Measurements from ENCODE around the gene IFRD2.
"Not testable (repeated sequence)": the region's sequence is repeated elsewhere in the genome, so short reads cannot be mapped to it uniquely, and the experiment has no call there.

IFRD2 gene

DNA sequence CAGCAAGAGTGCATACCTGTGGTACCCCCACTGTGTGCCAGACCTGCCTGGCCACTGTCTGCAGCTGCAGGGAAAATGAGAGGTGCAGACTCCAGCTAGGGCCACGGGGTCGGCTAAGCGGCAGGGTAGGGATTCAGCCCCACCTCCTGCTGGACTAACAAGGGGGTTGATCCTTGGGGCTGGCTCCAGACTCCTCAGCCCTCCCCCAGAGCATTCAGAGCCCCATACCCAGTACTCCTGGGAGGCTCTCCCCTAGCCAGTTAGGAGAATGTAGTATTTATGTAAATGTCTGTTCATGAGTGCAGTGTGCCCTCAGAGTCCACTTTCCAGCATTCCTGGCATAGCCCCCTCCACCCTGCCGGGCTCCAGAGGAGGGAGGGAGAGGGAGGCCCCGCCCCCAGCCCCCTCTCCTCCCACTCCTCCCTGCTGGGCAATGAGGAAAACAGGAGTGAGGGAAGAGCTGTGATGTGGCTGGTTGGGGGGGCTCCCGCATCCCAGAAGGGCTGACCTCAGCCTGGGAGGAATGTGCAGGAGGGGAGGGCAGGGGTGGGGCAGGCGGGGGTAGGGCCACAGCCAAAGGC lies 27.8 kb downstream of the IFRD2 start:
- DNase-seq = no peak

DNA sequence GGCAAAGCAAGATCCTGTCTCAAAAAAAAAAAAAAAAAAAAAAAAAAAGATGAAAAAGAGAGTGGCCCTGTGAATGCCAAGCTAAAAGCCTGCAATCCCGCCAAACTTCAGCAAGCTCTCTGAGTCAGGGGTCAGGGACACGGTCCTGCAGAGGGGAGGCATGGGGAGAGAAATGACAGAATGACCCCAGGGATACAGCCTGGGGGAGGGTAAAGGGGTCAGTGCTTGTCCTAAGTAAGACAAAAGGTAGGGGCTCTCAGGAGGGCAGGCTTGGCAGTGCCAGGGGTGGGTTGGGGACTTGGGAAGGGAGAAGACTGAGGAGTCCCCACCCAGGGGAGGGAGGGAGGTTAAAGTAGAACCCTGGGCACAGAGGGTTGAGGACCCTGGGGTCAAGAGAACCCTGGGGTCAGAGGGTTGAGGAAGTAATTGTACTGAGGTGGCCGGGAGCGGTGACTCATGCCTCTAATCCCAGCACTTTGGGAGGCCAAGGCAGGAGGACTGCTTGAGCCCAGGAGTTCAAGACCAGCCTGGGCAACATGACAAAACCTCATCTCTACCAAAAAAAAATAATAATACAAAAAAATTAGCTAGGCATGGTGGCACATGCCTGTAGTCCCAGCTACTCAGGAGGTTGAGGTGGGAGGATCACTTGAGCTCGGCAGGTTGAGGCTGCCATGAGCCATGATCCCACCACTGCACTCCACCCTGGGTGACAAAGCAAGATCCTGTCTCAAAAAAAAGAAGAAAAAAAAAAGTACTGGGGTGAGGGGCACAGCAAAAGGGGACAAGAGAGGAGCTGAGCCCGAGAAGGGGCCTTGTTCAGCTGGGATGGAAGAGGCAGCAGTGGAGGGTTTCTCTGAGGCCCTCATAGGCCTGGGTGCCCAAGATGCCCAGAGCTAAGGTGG lies 28.5 kb downstream of the IFRD2 start:
- DNase-seq = no peak

DNA sequence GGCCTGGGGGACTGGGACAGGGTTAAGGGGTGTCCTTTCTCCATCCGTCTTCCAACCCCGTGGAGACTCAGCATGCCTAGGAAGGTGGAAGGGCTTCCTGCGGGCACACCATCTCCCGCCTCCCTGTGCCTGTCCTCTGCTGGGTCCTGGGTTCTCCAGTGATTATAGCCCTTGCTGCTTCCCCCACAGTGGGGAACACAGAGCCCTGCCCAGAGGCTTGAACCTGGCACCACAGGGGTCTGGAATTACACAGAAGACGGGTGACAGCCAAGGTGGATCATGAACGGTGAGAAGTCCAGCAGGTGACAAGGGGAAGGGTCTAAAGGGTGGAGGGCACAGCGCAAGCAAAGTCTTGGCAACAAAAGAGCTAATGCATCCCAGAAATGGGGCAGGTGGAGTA lies 29.5 kb downstream of the IFRD2 start:
- no peak for DNase-seq

DNA sequence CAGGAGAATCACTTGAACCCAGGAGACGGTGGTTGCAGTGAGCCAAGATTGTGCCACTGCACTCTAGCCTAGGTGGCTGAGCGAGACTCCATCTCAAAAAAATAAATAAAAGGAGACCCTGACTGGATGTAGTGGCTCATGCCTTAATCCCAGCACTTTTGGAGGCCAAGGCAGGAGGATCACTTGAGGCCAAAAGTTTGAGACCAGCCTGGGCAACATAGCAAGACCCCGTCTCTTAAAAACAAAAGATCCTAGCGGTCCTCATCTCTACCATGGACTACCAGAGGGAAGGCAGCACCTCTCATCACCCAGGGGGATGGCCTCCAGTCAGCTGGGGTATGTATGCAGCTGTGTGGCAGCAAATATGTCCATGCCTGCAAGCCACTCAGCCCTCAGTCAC lies 30.0 kb downstream of the IFRD2 start:
- DNase-seq = not testable (repeated sequence)

GRCh38 chr3:50261505-50261904 lies 30.7 kb downstream of the IFRD2 start:
- DNase-seq = no peak

GRCh38 chr3:50260942-50261441 lies 31.2 kb downstream of the IFRD2 start:
- DNase-seq = no peak

GRCh38 chr3:50260027-50260941 lies 31.9 kb downstream of the IFRD2 start:
- DNase-seq = peak; percentile 91

DNA sequence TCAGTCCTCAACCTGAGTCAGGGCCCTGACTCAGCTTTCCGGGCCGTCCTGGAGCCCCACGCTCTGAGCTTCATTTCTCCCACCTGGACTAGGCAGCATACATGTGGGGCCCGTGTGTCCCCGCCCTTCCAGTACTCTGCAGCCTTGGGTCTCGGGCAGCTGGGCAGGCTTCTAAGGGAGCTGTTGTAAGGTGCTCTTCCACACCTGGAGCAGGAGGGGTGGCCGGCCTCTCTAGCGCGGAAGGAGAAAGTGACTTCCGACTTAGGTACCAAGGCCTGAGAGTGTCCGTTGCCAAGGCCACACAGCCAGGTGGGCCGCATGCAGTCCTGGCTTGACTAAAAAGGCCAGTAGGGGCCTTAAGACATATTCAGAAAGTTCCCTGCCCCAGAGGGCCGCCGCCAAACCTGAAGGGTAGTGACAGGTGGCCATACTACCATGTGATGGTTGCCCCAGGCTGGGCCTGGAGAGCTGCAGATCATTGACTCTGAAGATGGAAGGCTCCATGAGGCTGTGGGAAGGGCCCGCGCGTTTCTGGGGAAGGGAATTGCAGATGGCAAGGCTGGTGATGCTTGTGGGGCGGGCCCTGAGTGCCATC lies 32.7 kb downstream of the IFRD2 start:
- DNase-seq = no peak

GRCh38 chr3:50258979-50259378 lies 33.2 kb downstream of the IFRD2 start:
- DNase-seq = no peak

DNA sequence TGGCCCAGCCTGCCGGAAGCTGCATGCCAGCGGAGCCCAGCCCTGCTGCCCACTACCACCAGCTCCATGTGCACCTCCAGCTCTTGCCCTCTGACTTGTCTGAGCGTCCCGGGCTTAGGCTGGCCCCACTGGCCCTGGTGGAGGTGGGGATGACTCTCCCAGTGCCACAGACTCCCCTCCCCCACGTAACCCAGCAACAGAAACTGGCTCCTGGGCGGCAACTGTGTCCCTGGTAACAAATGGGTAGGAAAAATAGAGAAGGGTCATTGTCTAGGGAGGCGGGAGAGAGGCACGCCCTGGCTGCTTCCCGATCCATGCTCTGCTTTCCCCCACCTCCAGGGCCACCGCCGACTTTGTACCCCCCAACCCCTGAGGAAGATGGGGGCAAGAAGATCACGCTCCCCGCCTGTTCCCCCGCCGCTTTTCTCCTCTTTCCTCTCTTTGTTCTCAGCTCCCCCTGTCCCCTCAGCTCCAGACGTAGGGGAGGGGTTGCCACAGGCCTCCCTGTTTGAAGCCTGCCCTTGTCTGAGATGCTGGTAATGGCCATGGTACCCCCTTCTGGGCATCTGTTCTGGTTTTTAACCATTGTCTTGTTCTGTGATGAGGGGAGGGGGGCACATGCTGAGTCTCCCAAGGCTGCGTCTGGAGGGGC lies 34.1 kb downstream of the IFRD2 start:
- no peak for DNase-seq

GRCh38 chr3:50256978-50257890 lies 35.0 kb downstream of the IFRD2 start:
- peak; percentile 50 for DNase-seq

GRCh38 chr3:50255251-50255615 lies 37.0 kb downstream of the IFRD2 start:
- no peak for DNase-seq

DNA sequence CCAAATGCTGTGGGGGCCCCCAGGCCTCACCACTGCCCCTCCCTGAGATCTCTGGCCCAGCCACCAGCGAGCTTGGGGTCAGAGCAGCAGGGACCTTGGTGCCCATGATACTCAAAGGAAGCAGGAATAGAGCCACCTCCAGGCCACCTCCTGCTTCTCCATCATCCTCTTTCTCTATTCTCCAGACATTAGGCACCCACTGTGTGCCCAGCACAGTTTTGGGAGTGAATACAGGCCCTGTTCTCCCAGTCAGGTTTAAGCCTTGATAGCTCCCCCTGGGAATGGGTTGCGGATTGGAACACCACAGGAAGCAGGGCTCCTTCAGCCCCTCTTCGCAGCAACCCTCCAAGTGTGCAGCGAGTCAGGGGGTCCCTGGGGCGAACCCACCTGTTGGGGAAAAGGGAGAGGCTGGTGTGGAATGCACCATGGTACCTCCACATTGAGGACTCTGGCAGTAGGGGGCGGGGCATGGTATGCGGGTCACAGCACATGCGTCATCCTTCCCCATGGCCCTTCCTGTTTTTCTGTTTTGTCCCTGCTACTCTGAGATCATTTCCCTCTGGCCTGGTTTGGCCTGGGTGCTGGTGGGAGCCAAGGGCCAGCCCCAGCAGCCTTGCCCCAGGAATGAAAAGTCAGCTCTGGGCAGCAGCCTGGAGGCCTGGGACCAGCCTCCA lies 37.5 kb downstream of the IFRD2 start:
- no peak for DNase-seq

- DNase-seq = peak; percentile 57
Measured at GRCh38 chr3:50251220-50251619, 41.0 kb downstream of the IFRD2 start.

GRCh38 chr3:50250514-50250913 lies 41.7 kb downstream of the IFRD2 start:
- DNase-seq = no peak

DNA sequence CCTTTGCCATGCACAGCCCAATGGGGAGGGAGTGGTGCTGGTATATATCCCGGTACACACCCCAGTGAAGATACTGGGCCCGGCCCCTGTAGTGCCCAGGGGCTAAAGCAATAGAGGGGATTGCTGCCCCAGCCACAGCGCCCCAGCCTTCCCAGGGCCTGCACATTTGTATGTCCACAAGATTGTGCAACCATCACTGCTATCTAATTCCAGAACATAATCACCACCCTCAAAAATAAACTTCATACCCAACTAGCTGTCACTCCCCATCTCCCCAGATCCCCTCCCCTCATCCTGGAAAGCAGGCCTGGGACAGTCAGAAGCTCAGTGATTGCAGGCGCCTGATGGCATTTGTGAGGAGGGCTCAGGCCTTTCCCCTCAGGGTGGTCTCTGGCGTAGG lies 42.8 kb downstream of the IFRD2 start:
- DNase-seq = no peak

DNA sequence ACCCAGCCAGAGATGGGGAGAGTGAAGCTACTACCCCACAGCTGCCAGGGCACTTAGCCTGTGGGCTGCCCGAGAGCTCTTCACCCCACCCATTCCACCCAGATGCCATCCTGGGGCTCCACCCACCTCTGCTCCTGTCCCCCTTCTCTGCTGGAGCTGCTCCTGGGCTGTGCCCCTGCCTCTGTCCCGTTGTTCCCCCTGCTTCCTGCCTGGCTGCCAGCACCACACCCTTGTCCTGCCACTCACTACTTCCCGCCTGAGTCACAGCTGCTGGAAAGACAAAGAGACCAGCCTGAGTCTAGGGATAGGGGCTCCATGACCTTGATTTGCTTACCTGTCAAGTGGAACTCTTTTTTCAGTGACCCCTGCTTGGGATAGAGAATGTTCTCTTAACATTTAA lies 43.8 kb downstream of the IFRD2 start:
- no peak for DNase-seq

- peak; percentile 93 for DNase-seq
Measured at GRCh38 chr3:50246517-50246954, 45.7 kb downstream of the IFRD2 start.

- DNase-seq = peak; percentile 93
Measured at GRCh38 chr3:50245831-50246516, 46.3 kb downstream of the IFRD2 start.

GRCh38 chr3:50245251-50245745 lies 46.9 kb downstream of the IFRD2 start:
- DNase-seq = no peak

Measured in activated CD4-positive, alpha-beta T cell treated with anti-CD3 and anti-CD28 coated beads, Interleukin-10, Interleukin-2, amounts not matched to agents 100 ng/mL and 50 ng/mL, durations not matched to agents 16 hours and 8 hours (primary cell).